Effector CD8-positive, alpha-beta T cell (primary cell): ENCODE measurements around the gene SNX32.
A peak's percentile ranks its signal among the peaks of the same experiment; 100 is the strongest.
"Not testable (repeated sequence)": the region's sequence is repeated elsewhere in the genome, so short reads cannot be mapped to it uniquely, and the experiment has no call there.

Experiments
- DNase-seq: peaks from one replicate; lab custom pipeline; 2025; lab: John Stamatoyannopoulos, UW

The SNX32 gene

GRCh38 chr11:65883786-65884715, 50.3 kb downstream of the SNX32 start:
- no peak for DNase-seq

- DNase-seq, result peak; percentile 71
These were observed 50.9 kb downstream of the SNX32 start for GRCh38 chr11:65884716-65885092.

DNA sequence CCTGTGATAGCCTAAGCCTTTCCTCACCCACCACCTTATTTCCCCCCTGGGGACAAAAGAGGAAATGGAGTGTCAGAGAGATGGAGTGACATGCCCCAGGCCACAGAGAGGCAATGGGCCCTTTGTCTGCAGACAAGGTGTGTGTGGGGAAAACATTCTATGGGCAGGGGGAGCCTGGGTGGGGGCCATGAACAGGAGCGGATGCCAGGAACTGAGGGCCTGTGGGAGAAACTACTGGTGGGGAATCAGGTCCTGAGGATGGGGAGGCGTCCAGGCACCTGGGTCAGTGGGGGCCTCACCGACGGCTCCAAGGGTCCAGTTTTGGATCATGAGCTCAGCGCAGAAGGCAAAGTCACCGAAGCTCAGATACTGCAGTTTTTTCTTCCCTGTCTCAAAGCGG, 51.5 kb downstream of the SNX32 start:
- no peak for DNase-seq

DNA sequence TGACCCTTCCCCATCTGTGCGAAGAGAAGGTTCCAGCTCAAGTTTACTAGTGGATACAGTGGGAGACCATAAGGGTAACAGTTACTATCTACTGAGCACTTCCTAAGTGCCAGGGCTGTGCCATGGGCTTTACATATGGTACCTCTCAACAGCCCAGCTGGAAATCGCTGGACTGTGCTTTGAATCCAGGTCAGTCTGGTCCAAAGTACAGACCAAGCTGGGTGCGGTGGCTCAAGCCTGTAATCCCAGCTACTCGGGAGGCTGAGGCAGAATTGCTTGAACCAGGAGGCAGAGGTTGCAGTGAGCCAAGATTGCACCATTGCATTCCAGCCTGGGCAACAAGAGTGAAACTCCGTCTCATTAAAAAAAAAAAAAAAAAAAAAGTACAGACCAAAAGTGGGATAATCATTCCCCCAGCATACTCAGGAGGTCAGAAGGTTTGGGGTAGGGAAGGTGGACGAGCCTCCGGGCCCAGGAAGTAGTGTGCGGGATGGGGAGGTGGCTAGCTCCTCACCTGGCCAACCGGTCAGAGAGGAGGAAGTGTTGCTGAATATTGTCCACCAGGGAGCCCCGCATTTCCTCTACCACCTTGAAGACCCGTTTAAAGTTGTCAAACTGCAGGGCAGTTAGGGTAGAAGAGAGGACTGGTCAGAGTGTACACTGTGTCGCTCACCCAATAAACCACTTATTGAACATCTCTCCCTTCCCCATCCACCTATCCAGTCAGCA, 52.2 kb downstream of the SNX32 start:
- DNase-seq, result no peak

GRCh38 chr11:65886826-65887722, 53.3 kb downstream of the SNX32 start:
- no peak for DNase-seq

GRCh38 chr11:65887723-65888162, 54.0 kb downstream of the SNX32 start:
- DNase-seq, result no peak

- peak; percentile 90 for DNase-seq
These were observed 54.5 kb downstream of the SNX32 start, which contains the start of gene FIBP for GRCh38 chr11:65888163-65888814. TSS of gene FIBP (minus strand) at chr11:65888471. CDS start at chr11:65888418, 53 bp downstream.

GRCh38 chr11:65890324-65891218, 56.8 kb downstream of the SNX32 start, which contains the start of gene CCDC85B:
TSS of gene CCDC85B (plus strand) at chr11:65890673. CDS start at chr11:65890784, 111 bp downstream.
- DNase-seq, result peak; percentile 97

DNA sequence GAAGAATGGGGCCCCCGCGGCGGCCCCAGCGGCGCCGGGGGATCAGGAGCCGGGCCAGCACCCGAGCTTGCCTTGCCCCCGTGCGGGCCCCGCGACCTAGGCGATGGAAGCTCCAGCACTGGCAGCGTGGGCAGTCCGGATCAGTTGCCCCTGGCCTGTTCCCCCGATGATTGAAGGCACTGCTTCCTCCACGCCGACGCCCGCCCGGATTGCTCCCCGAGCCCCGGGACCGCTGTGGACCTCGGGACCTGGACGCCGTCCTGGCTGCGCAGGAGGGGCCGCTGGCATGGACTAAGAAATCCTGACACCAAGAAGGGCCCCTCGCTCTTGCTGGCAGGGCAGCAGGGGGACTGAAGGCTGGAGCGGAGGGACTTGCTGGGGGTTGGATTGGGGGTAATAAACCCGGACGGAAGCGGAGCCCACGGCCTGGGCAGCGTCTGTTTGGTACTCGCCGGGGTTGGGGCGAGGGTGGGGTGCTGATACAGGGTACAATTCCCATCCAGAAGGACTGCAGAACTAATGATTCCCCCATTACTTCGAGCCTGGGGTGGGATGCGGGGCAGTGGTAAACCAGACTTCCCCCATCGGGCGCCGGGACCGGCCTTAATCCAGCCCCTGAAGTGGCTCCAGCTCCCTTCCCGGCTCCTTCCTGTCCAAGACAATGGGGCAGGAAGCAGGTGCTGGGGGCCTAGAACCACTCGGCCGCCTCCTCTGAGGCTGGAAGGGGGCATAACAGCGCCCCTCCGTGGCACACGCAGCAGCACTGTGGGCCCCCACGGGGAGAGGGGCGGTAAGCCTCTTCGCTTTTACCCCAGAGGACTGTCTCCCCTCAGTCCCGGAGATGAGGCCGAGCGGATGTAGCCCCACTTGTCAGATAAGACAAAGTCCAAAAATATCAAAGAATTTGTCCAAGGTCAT, 57.7 kb downstream of the SNX32 start:
- no peak for DNase-seq

- not testable (repeated sequence) for DNase-seq
These were observed 58.4 kb downstream of the SNX32 start for GRCh38 chr11:65892137-65892540.

GRCh38 chr11:65892661-65893317, 59.0 kb downstream of the SNX32 start:
- DNase-seq, result no peak

GRCh38 chr11:65894034-65894591, 60.4 kb downstream of the SNX32 start:
- DNase-seq, result no peak

DNA sequence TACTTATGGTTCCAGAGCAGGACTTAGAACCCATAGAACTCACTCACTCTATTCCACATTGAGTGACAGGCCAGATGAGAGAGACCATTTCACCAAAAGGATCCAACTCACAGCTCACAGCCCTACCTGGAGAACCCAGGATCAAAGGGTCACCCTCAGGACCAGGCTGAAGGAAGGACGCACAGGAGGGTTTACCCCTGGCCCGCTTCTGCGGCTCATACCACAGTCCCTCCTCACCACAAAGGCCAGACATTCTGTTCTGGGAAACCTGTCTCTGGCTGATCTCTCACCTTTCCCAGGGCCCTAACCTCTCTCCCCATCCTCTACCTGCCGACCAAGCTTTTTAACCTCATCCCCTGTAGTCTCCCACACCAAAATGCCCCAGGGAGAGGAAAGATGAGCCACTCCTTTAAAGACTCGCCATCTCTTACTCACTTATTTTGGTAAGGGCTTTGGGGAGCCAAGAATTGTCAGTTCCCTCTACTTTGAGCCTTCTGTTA, 61.8 kb downstream of the SNX32 start:
- no peak for DNase-seq

GRCh38 chr11:65896034-65896999, 62.6 kb downstream of the SNX32 start:
- no peak for DNase-seq

DNA sequence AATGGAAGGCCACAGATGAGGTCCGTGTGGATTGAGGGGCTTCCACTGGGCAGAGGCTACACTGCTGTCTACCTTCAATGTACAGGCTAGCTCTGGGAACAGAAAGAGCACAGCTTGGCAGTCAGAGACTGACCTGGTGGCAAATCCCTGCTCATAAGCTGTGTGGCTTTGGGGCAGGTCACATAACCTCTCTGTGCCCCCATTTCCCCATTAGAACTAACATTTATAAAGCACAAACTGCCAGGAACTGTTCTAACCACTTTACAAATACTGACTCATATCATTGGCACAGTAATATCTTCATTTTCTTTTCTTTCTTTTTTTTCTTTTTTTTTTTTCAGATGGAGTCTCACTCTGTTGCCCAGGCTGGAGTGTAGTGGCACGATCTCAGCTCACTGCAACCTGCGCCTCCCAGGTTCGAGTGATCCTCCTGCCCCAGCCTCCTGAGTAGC, 63.3 kb downstream of the SNX32 start:
- no peak for DNase-seq

DNA sequence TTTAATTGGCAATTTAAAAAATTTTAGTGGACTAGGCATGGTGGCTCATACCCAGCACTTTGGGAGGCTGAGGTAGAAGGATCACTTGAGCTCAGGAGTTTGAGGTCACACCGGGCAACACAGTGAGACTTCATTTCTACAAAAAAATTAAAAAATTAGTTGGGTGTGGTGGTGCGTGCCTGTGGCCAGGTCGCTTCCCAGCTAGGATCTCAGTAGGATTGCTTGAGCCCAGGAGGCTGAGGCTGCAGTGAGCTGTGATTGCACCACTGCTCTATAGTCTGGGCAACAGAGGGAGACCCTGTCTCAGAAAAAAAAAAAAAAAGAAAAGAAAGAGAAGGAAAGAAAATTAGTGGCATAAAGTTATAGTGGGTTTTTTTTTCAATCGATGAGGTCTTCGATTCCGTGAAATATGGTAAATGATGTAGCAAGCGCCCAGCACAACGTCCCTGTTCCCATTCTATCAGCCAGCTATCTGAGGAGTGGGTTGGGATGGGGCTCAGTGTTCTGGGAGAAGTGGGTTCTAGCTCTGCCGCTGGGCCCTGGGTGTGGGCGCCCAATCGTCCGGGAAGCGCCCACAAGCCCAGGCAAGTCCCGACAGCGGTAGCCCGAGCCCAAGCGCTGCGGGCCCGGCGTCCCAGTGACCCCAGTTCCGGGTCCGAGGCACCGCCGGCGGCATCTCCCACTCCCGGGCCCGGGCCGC, 65.0 kb downstream of the SNX32 start:
- no peak for DNase-seq
